Fibroblast of pulmonary artery (primary cell): ENCODE results near the gene DIAPH3.

ENCODE experiments used
- DNase-seq: peaks from one replicate; pipeline ENCODE4 v3.0.0-alpha.2; 2010; ENCODE audit warnings: low read depth
- H3K4me3 ChIP-seq: replicated peaks from 2 replicates; pipeline ENCODE4 v1.5.1; 2011; ENCODE audit warnings: low read depth, mild to moderate bottlenecking, control low read depth, low read length, moderate library complexity
- CTCF ChIP-seq: IDR thresholded peaks from 2 replicates; pipeline ENCODE4 v1.5.1; 2011; ENCODE audit warnings: mild to moderate bottlenecking, control low read depth, low read length, inconsistent platforms; ENCODE audit errors: missing control alignments

Gene DIAPH3

GRCh38 chr13:60012488-60012887, 151.2 kb downstream of the DIAPH3 start:
- H3K4me3 ChIP-seq: no peak overlapping the region
- no peak for TF ChIP-seq CTCF
- no peak for DNase-seq

GRCh38 chr13:60009300-60010253, 154.2 kb downstream of the DIAPH3 start:
- no peak for TF ChIP-seq CTCF
- no peak overlapping the region for H3K4me3 ChIP-seq
- DNase-seq: no peak

- no peak for DNase-seq
- H3K4me3 ChIP-seq: no peak overlapping the region
- TF ChIP-seq CTCF: no peak
These were observed 161.8 kb downstream of the DIAPH3 start for GRCh38 chr13:60001889-60002288.

- H3K4me3 ChIP-seq: no peak overlapping the region
- no peak for TF ChIP-seq CTCF
- DNase-seq: no peak
These were observed 162.8 kb downstream of the DIAPH3 start for GRCh38 chr13:60000976-60001375.

GRCh38 chr13:60000081-60000480, 163.6 kb downstream of the DIAPH3 start:
- DNase-seq: peak; percentile 20
- TF ChIP-seq CTCF: no peak
- no peak overlapping the region for H3K4me3 ChIP-seq

- no peak overlapping the region for H3K4me3 ChIP-seq
- no peak for DNase-seq
- TF ChIP-seq CTCF: no peak
These were observed 165.8 kb downstream of the DIAPH3 start for GRCh38 chr13:59997976-59998375.
